Measurements from ENCODE around the gene CYB561A3.
"Not testable (repeated sequence)": the region's sequence is repeated elsewhere in the genome, so short reads cannot be mapped to it uniquely, and the experiment has no call there.

Gene CYB561A3, protein sequence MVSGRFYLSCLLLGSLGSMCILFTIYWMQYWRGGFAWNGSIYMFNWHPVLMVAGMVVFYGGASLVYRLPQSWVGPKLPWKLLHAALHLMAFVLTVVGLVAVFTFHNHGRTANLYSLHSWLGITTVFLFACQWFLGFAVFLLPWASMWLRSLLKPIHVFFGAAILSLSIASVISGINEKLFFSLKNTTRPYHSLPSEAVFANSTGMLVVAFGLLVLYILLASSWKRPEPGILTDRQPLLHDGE

GRCh38 chr11:61361741-61362541 is at the start of gene CYB561A3, which contains the start of gene TMEM138:
Gene CYB561A3, minus strand, starts transcription at chr11:61361882. Its CDS starts 5,169 bp downstream, at chr11:61356713.
Gene TMEM138, plus strand, starts transcription at chr11:61362374. Its CDS starts 2,017 bp downstream, at chr11:61364391.
- DNase-seq = peak; percentile 86

GRCh38 chr11:61406991-61407728 is 45.5 kb upstream of the CYB561A3 start:
- no peak for DNase-seq

- DNase-seq = no peak
Observed at GRCh38 chr11:61406067-61406466, 44.4 kb upstream of the CYB561A3 start.

- no peak for DNase-seq
Observed at GRCh38 chr11:61404641-61405040, 43.0 kb upstream of the CYB561A3 start.

DNA sequence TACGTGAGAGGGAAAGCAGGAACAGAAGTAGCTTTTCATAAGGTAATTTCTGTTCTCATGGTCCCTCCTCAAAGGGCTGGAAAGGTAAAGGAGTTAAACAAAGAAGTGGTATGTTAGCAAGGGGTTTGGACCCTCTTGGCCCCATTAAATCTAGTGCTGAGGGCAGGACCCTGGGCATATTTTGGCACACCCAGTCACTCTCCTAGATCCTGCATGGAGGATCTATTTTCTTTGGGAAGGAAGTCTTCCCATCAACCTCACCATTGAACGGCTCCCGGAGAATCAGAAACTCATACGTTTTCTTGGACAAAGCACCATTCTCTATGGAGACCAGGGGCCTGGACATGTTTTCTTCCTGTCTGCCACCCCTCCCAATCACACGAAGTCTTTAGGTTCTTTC is 42.4 kb upstream of the CYB561A3 start:
- no peak for DNase-seq

GRCh38 chr11:61403658-61404057 is 42.0 kb upstream of the CYB561A3 start:
- no peak for DNase-seq

DNA sequence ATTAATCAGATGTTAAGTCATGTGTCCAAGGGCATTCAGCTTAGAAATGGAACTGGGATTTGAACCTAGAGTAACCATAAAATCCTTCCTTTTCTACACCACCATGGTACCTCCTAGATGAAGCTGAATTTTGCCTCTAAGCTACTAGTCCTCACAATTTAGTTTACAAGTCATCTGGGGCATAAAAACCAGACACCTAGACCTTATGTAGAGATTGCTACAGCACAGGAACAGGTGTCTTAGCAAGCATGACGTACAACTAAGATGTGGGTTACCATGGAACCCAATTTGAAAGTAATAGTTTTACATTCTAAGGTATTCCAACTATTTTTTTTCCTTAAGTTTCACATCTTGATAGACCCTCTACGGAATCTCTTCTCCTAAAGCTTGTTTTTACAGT is 39.9 kb upstream of the CYB561A3 start:
- DNase-seq = no peak

DNA sequence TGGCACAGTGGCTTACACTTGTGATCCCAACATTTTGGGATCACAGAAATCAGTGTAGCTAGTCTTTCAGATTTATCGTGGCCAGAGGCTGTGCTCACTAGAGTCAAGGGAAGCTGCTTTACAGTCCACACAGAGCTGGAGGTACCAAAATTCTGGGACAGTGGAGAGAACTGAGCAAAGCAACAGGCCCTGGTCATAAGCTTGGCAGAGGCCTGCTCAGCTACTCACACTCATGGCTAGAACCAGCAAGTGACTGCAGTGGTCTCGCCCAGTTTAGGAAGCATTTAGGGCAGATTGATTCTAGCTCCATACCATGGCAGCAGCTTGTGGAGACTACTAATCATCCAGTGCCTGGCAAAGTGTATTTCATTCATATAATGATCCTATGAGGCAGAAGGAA is 39.5 kb upstream of the CYB561A3 start:
- DNase-seq = no peak

GRCh38 chr11:61392981-61393595 is 31.4 kb upstream of the CYB561A3 start:
- DNase-seq = no peak

- no peak for DNase-seq
Observed at GRCh38 chr11:61390161-61390560, 28.5 kb upstream of the CYB561A3 start.

GRCh38 chr11:61384271-61385242 is 22.9 kb upstream of the CYB561A3 start:
- DNase-seq = no peak

DNA sequence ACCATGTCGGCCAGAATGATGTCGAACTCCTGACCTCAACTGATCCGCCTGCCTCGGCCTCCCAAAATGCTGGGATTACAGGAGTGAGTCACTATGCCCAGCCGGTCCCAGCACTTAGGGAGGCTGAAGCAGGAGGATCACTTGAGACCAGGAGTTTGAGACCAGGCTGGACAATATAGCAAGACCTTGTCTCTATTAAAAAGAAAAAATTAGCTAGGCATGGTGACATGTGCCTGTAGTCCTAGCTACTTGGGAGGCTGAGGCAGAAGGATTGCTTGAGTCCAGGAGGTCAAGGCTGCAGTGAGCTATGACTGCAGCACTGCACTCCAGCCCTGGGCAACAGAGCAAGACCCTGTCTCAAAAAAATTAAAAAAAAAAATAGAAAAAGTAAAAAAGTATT is 22.2 kb upstream of the CYB561A3 start:
- not testable (repeated sequence) for DNase-seq

DNA sequence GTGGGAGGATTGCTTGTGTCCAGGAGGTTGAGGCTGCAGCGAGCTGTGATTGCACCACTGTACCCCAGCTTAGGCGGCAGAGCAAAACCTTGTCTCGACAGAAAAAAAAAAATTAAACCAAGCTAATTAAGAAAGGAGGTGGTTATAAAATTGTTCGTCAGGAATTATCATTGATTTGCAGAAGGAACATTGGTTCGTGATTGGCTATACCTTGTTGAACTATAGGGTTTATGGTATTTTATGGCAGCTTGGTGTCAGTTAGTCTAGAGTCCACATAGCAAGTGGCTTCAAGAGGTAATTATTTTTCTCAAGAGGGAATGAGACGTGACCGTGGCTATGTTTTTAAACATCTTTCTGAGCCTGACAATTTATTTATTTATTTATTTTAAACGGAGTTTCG is 19.2 kb upstream of the CYB561A3 start:
- DNase-seq = no peak

DNA sequence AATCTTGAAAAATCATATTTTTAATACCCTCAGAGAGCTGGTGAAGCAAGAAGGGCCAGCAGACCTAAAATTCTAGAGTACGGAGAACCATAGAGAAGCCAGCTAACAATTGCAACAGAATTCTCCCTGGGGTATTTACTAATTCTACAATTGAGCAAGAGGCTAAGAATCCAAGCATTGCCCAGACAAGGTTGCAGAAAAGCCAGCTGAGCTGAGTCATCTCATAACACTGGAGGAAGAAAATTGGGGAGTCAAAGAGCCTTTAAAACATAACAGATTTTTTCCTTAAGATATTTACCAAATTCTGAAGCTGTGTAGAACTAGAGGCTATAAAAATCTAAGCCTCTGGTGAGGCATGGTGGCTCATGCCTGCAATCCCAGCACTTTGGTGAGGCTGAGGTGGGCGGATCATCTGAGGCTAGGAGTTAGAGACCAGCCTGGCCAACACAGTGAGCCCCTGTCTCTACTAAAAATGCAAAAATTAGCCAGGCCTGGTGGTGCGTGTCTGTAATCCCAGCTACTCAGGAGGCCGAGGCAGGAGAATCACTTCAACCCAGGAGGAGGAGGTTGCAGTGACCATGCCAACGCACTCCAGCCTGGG is 17.1 kb upstream of the CYB561A3 start:
- no peak for DNase-seq

DNA sequence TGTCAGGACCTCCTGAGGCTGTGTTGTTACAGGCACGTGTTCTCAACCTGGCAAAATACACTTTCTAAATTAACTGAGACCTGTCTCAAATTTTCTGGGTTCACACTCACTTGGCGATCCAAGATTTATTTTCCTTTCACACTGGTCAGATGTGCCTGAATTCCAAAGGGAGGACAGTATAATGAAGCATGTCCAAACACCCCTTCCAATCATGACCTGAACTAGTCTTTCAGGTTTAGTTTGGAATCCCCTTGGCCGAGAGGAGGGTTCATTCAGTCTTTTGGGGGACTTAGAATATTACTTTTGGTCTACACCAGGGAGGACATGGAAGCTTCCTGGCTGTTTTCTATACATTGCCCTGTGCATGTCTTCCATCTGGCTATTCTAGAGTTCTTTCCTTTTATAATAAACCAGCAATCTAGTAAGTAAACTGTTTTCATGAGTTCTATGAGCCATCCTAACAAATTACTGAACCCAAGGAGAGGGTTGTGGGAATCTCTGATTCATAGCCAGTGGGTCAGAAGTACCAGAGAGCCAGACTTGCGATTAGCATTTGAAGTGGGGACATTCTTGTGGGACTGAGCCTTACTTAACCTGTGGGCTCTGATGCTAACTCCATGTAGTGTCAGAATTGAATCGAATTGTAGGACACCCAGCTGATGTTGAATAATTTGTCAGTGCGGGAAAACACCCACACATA is 15.9 kb upstream of the CYB561A3 start:
- no peak for DNase-seq

GRCh38 chr11:61375761-61376108 is 14.1 kb upstream of the CYB561A3 start:
- DNase-seq = no peak

DNA sequence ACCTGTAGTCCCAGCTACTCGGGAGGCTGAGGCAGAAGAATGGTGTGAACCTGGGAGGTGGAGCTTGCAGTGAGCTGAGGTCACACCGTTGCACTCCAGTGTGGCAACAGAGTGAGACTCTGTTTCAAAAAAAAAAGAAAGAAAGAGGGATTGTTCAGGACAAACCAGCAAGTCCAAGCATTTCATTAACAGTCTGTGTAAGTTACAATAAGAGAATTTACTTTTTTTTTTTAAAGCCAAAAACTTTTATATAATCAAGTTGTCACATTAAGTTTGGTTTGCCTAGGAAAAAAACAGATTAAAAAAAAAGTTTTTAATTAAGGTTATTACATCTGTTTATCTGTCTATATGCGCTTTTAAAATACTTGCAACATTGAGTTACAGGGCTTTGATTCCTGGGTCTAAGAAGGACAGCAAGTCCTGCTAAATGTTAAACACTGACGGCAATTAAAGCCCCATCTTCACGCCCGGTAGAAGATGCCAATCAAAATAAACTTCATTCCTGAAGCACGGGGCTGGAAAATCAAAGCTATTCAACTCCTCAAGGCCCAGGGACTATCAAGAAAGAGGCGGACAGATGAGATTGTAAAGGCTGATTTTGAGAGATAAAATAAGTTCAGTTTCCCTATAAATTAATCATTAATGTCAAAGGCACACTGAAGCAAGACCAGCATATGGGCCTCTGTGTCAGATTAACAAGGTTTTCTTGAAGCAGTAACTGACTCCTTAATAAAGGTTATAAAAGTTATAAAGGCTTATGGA is 11.2 kb upstream of the CYB561A3 start:
- DNase-seq = no peak

GRCh38 chr11:61370349-61371005 is 8.8 kb upstream of the CYB561A3 start:
- no peak for DNase-seq

Data from DMS79 (cell line).